ENCODE measurements around the gene NR2C2AP.

The NR2C2AP gene

DNA sequence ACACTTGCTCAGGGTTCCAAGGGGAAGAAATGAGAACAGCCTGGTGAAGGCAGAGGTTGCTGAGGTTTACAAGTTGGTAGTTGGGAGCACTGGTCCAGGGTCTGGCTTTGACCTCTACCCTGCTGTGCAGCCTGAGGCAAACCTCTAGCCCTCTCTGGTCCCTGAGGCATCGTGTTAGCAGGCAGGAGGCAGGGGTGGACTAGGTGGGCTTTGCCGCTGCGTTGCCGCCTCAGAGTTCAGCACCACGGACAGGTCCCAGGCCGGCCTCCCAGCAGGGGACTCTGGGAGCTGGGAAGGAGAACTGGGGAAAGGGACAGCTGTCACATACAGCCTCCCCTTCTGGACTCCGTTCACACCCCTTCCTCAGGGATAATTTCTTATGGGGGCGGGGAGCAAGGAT lies 11.7 kb upstream of the NR2C2AP start:
- peak; percentile 80 for DNase-seq (ENCODE audit: low spot score)

DNA sequence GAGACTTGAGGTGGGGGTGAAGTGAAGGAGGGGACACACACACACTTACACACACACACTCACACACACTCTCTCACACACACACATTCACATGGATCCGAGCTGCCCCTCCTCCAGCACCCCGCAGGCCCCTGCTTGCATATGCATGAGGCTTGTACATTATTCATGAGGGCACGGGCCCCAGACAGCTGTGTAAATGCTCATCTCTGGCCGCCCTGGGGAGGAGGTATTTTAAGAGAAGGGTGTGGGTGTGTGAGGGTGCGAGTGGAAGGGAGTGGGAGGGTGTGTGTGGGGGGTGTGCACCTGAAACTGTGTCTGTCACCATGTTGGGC lies 10.9 kb upstream of the NR2C2AP start:
- no peak for DNase-seq (ENCODE audit: low spot score)

DNA sequence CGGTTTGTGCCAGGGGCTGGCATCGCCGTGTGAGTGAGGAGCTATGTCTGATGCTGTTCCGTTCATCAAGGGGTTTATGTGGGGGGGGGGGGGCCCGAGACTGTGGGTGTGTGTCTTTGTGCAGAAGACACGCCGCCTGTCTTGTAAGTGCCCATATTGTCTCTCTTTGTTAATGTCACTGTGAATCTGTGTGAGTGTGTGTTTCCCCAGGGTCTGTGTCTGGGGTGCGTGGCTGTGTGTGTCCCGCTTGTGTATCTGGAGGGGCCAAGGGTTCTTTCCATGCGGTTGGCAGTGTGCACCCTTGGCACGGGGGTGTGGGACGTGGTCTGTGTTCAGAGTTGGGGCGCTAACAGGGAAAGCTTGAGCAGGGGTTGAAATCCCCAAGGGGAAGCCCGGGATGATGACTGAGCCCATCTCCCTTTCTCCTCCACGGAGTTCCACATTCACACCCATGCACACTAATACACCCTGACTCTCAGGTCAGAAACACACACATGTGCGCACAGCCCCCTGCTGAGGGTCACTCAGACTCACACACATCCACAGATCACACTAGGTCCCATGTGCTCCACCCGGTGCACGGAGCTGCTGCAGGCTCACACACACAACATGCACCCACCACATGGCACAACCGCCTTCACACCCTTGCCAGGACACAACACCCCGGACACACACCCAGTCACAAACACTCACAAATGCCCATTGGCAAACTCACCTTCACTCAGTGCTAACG lies 10.4 kb upstream of the NR2C2AP start:
- no peak for DNase-seq (ENCODE audit: low spot score)

DNA sequence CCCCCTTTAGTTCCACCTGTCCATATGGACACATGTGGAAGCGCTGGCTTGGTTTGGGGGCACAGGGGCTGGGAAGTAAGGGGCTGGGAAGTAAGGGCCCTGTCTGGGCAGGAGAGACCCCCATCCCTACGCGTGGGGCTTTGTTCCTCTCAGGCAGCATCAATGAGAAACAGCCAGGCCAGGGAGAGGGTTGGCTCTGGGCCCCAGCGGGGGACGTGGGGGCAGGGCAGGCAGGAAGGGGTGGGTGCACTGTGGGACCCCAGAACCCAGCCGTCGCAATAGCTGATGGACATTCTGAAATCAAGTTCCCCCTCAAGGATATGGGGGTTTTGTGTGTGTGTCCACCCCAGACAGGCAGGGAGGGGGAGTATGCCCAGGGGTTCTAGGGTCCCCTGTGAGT lies 9.7 kb upstream of the NR2C2AP start:
- no peak for DNase-seq (ENCODE audit: low spot score)

DNA sequence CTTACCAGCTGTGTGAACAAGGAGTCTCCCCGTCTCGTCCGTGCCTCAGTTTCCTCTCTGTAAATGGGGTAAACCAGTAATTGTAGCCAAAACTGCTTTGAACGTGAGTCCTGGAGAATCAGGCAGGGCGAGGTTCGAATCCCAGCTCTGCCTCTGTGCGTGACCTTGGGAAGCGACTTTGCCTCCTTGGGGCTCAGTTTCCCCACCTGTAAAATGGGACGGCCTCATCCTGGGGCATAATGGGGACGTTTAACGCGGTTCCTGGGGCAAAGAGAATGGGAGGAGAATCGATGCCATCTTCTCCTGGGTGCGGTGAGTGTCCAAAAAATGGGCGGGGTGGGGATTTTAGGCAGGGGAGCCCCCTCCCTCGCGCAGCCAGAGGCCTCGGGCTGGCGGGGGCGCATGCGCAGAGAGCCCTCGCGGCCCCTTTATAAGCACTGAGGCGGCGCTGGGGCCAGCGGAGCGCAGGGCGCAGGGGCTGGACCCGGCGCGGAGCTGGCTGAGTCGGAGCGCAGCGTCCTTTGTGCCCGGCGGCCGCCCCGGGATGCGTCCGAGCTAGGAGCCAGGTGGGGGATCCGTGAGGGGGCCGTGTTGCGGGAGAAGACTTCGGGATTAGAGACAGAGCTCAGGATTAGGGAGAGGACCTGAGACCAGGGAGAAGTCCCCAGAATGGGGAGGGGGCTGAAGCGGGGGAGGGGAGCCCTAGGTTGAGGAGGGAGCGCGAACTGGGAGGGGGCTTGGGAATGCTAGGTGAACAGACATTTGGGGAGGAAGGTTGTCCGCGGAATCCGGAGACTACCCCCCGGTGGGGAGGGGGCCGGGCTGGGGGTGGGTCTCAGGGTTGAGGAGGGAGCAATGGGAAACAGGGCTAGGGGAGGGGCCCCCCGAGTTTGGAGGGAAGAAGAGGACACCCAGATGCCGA lies 8.5 kb upstream of the NR2C2AP start, which contains the start of gene NCAN:
Gene NCAN (plus strand): TSS at position 460 of the 922 bp plus-strand sequence. CDS start 4,996 bp downstream, outside the sequence.
- no peak for DNase-seq (ENCODE audit: low spot score)

DNA sequence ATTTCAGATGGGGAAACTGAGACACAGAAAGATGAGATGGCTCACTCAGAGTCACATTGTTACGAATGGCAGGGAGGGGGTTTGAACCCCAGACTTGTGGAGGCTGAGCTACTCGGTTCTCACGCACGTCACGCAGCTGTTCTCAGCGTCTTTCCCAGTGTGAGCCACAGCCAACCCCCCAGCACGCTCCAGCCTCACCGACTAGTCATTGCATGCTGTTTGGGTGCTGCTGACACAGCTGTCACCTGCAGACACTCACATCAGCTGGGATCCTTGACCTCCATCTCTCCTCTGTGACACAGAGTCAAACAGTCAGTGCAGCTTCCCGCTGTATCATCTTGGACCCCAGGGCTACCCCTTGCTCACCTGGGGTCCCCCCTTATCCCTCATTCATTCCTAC lies 6.2 kb upstream of the NR2C2AP start:
- DNase-seq (ENCODE audit: low spot score), result no peak

DNA sequence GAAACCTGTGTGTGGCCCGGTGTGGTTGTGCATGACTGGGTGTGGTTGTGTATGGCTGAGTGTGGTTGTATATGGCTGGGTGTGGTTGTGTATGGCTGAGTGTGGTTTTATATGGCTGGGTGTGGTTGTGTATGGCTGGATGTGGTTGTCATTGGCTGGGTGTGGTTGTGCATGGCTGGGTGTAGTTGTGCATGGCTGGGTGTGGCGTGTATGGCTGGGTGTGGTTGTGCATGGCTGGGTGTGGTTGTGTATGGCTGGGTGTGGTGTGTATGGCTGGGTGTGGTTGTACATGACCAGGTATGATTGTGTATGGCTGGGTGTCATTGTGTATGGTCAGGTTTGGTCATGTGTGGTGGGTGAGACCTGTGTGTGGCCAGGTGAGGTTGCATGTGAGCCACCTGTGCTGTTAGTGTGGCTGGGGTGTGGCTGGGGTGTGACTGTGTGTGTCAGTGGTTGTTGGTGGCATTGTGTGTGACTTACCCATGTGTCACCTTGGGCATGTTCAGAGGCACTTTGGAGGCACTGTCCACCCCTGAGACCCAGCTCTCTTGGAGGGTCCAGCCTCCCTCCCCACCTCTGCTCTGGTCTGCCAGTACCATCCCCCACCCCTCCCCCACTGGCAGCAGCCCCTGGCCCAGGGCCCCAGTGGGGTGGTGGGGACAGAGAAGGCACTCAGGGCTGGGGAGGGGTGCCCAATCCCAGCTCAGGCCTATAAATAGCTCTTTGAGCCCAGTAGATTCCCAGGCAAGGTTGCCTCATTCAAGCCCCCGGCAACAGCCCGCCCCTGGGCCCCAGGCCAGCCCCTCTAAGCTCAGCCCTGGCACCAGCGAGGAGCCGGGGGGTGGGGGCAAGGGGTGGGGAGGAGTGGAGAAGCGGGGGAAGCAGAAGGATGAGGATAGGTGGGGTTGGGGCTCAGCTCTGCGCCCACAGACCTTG lies 4.7 kb upstream of the NR2C2AP start:
- no peak for DNase-seq (ENCODE audit: low spot score)

DNA sequence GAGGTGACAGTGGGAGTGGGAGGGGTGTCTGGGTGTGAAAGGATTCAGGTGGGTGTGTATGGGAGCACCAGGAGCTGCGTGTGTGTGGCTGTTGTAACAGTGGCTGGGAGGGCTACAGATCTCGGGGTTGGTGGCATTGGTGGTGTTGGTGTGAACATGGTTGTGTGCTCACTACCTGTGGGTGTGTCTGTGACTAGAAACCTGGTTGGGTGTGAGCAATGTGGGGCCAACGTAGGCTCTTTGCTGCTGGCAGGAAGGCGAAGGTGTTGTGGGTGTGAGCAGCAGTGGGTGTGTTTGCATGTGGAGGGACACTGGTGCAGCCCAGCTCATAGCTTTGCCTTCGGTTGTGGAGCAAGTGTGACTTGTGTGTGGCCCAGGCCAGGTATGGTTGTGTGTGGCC lies 3.7 kb upstream of the NR2C2AP start:
- no peak for DNase-seq (ENCODE audit: low spot score)

DNA sequence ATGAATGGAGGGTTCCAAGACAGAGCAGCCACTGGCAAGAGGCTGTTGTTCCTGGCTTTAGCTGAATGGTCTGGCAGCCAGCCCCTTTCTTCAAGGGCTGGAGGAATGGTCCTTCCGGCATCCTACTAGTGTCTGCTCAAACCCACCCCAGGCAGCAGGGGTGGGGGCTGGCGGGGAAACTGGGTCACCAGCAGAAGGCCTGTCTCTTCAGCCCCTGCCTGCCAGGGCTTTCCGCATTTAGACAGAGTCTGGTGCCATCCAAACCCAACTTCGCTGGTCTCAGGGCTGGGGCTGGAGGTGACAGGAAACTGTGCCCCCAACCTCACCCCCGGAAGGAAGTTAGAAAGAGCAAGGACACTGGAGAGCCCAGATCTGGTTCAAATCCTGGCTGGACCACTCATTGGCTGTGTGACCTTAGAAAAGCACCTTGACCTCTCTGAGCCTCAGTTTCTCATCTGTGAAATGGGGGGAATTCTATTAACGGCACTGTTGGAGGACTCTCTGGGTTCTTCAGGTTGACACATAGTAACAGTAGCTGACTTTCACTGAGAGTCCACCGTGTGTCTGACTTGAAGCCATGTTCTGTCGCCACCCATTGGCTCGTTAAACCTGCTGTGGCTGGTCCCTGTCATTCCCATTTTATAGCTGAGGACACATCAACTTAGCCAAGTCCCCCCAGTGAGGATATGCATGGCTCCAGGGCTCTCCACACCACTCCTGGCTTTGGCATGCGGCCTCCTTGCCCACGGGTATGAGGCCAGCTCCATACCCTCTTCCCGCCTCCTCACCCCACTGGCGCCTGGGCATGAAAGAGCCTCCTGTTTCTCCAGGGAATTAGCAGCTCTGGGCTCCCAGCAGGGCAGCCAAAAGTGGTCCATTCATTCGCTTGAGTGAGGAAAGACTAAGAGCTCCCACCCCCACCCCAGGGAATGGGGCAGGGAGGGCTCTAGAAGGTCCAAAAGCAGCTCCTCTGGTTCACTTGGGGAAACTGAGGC lies 2.5 kb upstream of the NR2C2AP start:
- no peak for DNase-seq (ENCODE audit: low spot score)

DNA sequence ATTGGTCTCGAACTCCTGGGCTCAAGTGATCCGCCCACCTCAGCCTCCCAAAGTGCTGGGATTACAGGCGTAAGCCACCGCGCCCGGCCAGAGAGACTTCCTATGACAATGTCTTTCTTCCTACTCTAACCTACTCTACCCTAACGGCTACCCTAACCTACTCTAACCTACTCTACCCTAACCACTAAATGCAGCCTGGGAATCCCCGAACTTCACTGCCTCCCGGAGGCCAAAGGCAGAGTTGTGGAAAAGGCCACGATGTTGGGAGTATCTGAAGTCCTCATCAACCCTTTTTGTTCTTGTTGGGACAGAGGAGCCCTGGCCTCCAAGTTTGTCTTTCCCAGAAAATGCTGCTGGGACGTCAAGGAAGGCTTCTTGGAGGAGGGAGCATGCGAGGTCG lies 967 bp upstream of the NR2C2AP start:
- no peak for DNase-seq (ENCODE audit: low spot score)

DNA sequence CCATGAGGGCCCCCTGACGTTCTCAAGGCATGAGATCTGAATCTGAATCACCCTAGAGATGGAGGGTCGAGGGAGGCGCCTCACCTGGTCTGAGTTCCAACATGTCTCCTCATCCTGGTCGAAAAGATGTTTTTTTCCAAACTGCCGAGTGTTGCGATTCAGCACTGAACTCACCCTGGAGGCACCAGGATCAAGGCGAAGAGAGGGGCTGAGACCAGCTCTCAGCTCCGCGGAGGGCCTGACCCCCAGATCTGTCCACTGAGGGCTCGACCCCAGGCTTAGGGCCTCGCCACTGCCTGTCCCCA lies 555 bp downstream of the NR2C2AP start:
- no peak for DNase-seq (ENCODE audit: low spot score)

DNA sequence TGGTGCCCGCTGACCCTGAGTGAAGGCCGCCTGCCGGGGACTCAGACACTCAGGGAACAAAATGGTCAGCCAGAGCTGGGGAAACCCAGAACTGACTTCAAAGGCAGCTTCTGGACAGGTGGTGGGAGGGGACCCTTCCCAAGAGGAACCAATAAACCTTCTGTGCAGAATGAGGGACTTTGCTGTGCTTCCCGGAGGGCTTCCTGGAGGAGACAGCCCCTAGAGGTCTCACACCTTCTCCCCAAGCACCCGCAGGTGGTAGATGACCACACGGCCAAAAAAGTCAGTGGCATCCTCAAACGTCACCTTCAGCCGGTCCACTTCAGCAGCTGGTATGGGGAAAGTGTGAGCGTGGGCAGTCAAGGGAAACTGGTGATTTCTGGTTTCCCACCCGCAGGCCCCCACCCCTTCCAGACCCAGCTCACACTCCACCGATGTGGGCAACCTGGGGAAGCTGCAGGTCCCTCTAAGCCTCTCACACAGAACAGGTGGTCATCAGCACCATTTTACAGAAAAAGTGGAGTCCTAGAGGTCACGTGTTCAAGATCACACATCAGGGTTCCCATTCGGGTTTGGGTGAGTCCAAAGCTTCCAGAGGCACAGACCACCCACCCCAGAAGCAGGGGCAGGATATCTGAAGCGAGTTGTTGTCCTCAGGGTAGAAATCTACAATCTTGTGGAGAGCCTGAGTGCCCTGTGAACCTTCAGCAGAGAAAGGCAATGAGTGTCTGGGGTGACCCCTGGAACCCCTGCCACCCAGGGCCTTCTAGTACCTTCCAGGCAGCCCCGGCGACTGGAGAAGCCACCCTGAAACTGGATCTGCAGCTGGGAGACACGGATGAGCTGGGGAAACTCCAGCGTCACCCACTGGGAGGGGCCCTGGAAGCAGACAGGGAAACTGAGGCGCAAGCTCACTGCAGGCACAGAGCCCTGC lies 1.2 kb downstream of the NR2C2AP start:
- DNase-seq (ENCODE audit: low spot score), result no peak

DNA sequence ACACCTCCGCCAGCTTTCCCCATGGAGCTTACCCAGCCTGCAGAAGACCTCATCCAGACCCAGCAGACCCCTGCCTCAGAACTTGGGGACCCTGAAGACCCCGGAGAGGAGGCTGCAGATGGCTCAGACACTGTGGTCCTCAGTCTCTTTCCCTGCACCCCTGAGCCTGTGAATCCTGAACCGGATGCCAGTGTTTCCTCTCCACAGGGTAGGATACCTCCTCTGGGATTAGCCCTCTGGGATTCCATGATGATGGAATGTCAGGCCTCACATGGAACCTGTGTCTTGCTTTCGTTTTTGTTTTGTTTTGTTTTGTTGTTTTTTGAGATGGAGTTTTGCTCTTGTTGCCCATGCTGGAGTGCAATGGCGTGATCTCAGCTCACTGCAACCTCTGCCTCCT lies 9.3 kb downstream of the NR2C2AP start:
- no peak for DNase-seq (ENCODE audit: low spot score)

DNA sequence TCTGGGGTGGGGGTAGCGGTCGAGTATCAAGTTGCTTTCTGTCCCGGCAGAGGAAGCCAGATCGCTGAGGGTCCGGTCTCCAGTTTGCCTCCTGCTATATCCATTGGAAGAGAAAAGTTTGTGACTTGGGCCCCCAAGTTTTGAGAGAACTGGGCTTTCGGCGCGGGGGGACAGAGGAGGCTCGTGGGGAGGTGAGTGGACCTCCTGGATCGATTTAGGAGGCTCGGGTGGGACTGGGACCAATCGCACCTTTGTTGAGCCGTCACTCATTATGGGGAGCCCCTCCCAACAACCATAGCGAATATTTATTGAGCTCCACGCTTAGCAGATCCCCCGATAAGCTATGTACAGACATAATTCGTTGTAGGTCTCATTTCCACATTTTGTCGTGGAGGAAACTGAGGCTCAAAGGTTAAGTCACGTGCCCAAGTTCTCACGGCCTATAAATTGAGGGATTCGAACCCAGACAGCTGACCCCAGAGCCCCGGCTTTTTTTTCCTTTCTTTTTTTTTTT lies 10.2 kb downstream of the NR2C2AP start:
- DNase-seq (ENCODE audit: low spot score), result no peak

DNA sequence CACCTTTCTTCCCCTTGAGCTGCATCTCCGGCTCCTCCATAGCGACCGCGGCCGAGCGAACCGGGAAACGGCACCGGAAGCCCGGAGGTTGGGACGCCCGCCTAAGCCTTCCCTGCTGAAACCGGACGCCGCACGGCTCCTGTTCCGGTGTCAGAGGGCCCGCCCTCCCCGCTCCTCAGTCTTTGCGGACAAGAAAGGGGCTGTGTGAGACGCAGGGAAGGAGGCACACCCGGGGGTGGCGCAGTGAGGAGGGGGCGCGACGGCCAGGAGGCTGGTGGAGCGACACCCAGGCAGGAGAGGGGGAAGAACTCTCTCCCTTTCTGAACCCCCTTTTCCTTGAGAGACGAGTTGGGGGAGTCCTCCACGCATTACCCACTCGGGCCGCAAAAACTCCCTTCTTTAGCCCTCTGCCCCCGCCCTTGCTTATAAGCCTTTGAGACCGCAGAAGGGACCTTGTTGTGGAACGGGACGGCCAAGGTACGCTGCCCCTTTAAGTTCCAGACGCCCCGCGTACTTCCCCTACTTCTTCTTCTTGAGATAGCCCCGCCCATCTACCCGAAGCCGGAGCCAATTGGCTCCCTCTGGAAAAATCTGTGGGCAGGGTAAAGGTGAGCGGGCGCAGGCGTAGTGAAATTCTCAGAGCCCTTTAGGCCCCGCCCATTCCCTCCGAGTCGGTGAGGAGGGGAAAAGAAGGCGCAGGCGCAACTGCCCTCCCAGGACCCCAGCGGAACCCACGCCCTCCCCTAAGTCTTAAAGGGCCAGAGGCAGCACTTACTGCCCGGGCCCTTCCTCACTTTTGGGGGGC lies 10.9 kb downstream of the NR2C2AP start, which contains the start of the genes BORCS8 and RFXANK:
Gene BORCS8 (minus strand): TSS at position 75 of the 805 bp plus-strand sequence. CDS start 35 bp downstream, at position 40.
Gene RFXANK (plus strand): TSS at position 181 of the 805 bp plus-strand sequence. CDS start 1,689 bp downstream, outside the sequence.
- DNase-seq (ENCODE audit: low spot score), result peak; percentile 99

DNA sequence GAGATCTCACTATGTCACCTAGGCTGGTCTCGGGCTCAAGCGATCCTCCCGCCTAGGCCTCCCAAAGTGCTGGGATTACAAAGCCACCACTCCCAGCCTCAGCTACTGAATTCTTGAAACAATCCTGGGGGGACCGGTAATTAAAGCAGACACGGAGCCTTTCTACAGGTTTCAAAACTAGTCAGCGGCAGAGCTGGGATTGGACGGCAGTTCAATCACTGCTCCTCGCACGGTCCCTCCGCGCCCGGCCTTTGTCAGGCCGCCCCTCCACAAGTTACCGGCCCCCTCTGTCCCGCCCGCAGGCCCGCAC lies 11.5 kb downstream of the NR2C2AP start:
- DNase-seq (ENCODE audit: low spot score), result no peak

DNA sequence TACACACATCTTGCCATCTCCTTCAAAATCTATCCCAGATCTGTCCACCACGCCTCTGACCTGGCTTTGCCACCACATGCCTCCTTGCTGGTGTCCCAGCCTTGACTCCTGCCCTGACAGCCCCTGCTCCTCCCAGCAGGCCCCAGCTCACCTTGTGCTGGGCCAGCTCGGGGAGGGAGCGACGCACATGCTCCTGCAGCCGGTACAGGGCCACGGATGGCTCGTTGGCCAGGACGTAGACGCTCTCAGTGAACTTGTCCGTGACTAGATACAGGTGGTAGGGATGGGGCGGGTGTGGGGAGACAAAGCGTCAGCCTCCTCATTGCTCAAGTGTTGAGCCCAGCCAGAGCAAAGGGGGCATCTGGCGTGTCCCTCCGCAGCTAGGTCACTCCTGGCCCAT lies 16.5 kb downstream of the NR2C2AP start:
- DNase-seq (ENCODE audit: low spot score), result no peak

DNA sequence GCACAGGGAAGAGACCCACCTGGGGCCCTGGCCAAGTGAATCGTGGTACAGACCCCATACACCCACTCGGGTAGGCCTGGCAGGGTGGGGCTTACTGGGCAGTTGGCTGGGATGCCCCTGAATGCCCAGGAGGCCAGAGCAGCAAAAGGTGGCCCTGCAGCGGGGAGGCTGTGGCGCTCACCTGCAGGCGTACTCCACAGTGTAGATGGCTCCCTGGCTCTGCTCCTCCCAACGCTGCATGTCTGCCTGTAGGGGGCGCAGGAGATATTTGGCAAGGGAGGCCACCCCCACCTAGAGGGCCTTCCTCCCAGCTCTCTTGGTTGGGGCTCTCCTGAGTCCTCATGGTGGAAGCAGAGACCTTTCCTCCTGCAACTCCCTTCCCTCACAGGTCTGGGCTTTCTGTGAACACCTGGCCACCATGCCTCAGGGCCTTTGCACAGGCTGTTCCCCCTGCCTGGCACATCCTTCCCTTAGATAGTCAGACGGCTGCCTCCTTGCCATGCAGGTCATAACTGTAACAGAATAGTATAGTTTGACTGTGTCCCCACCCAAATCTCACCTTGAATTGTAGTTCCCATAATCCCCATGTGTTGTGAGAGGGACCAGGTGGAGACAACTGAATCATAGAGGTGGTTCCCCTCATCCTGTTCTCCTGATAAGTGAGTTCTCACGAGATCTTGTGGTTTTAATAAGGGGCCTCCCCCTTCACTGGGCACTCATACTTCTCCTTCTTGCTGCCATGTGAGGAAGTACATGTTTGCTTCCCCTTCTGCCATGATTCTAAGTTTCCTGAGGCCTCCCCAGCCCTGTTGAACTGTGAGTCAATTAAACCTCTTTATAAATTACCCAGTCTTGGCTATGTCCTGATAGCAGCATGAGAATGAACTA lies 17.1 kb downstream of the NR2C2AP start:
- DNase-seq (ENCODE audit: low spot score), result no peak

Measured in left forelimb (tissue), 1 donor.